GM12878 (cell line): ENCODE data around the gene RNF44. TPM values are rescaled to one million over a fixed set of nuclear protein-coding genes. Genes with fewer than 3 reads are reported as not detected.

Source experiments
- ATF2 ChIP-seq: IDR thresholded peaks from 2 replicates; pipeline ENCODE4 v1.6.1; 2012; ENCODE audit warnings: low read length, inconsistent platforms
- BCL3 ChIP-seq: IDR thresholded peaks from 2 replicates; pipeline ENCODE4 v1.6.1; 2011; ENCODE audit warnings: borderline replicate concordance, low read depth, mild to moderate bottlenecking, moderate library complexity, low read length; ENCODE audit not compliant: insufficient read depth, poor library complexity, severe bottlenecking
- CHD2 ChIP-seq: IDR thresholded peaks from 2 replicates; pipeline ENCODE4 v1.6.1; 2011; ENCODE audit warnings: low read depth, low read length, improper control_type of control experiment, borderline replicate concordance
- CUX1 ChIP-seq: IDR thresholded peaks from 2 replicates; pipeline ENCODE4 v1.6.1; 2012; ENCODE audit warnings: improper control_type of control experiment, low read depth, low read length; ENCODE audit not compliant: insufficient replicate concordance
- GABPA ChIP-seq: IDR thresholded peaks from 2 replicates; pipeline ENCODE4 v1.6.1; 2014; ENCODE audit warnings: antibody characterized with exemption, low read depth, mild to moderate bottlenecking, inconsistent platforms
- GATAD2B ChIP-seq: fragments of 450-650 bp; conservative IDR thresholded peaks from 2 replicates; pipeline ENCODE4 v1.6.1; 2017; ENCODE audit warnings: low read depth, mild to moderate bottlenecking, moderate library complexity
- HCFC1 ChIP-seq: fragments of 150-350 bp; IDR thresholded peaks from 2 replicates; pipeline ENCODE4 v1.6.1; 2014; ENCODE audit warnings: low read length
- HSF1 ChIP-seq: fragments of 150-350 bp; IDR thresholded peaks from 2 replicates; pipeline ENCODE4 v1.6.1; 2014; ENCODE audit warnings: mild to moderate bottlenecking, low read depth, low read length
- MTA3 ChIP-seq: IDR thresholded peaks from 2 replicates; pipeline ENCODE4 v1.6.1; 2012; ENCODE audit warnings: low read length, inconsistent platforms, borderline replicate concordance
- MXI1 ChIP-seq: fragments of 150-350 bp; IDR thresholded peaks from 2 replicates; pipeline ENCODE4 v1.6.1; 2011; ENCODE audit warnings: low read depth, mild to moderate bottlenecking, inconsistent platforms, low read length, improper control_type of control experiment
- PAX5 ChIP-seq: IDR thresholded peaks from 2 replicates; pipeline ENCODE4 v1.6.1; 2011; ENCODE audit warnings: low read depth, low read length, borderline replicate concordance
- POLR2A ChIP-seq: IDR thresholded peaks from 2 replicates; pipeline ENCODE4 v1.6.1; 2011; ENCODE audit warnings: low read depth, mild to moderate bottlenecking, low read length
- POLR2AphosphoS2 ChIP-seq: IDR thresholded peaks from 2 replicates; pipeline ENCODE4 v1.6.1; 2011; ENCODE audit warnings: low read depth, mild to moderate bottlenecking, low read length, improper control_type of control experiment, moderate library complexity
- RAD51 ChIP-seq: fragments of 450-650 bp; IDR thresholded peaks from 2 replicates; pipeline ENCODE4 v1.6.1; 2016; ENCODE audit warnings: moderate library complexity, mild to moderate bottlenecking, inconsistent platforms
- RBBP5 ChIP-seq: fragments of 200-600 bp; sonication (generic); conservative IDR thresholded peaks from 2 replicates; pipeline ENCODE4 v1.6.1; 2016
- RELB ChIP-seq: fragments of 450-650 bp; IDR thresholded peaks from 2 replicates; pipeline ENCODE4 v1.6.1; 2017; ENCODE audit warnings: low read depth, mild to moderate bottlenecking, moderate library complexity
- TCF3 ChIP-seq: IDR thresholded peaks from 2 replicates; pipeline ENCODE4 v1.6.1; 2012; ENCODE audit warnings: low read depth, mild to moderate bottlenecking, low read length, borderline replicate concordance; ENCODE audit not compliant: insufficient read depth
- WRNIP1 ChIP-seq: IDR thresholded peaks from 2 replicates; pipeline ENCODE4 v1.6.1; 2011; ENCODE audit warnings: low read depth, low read length, improper control_type of control experiment, borderline replicate concordance
- ZNF622 ChIP-seq: fragments of 450-650 bp; IDR thresholded peaks from 2 replicates; pipeline ENCODE4 v1.6.1; 2017; ENCODE audit warnings: mild to moderate bottlenecking, inconsistent platforms
- polyA plus RNA-seq, 11 experiments: library from polyadenylated mRNA; depleted of rRNA in 4 of 11; unstranded in 6 of 11; stranded (reverse) in 5 of 11; fragments of >200 nt; fragmentation: Nextera tagmentation in 4 of 11; fragmentation: Illumina TruSeq in 1 of 11; extraction: Ambion mirVana in 4 of 11; extraction: Trizol in 1 of 11; gene quantifications; 1 replicate in 1 of 11; 2 replicates in 10 of 11; pipeline versions ENCODE4 v1.2.1 to v1.2.3, GENCODE V29; 2011 to 2016; ENCODE audit warnings: inconsistent platforms in 2 of 11, missing spikeins in 2 of 11, low read depth in 1 of 11
- total RNA-seq, 4 experiments: library from RNA; depleted of rRNA in 3 of 4; stranded (reverse); fragments of >200 nt in 3 of 4; fragmentation: Illumina TruSeq in 1 of 4; extraction: Trizol in 1 of 4; gene quantifications; 2 replicates each; pipeline versions ENCODE4 v1.2.1 to v1.2.3, GENCODE V29; 2013 to 2021

Gene RNF44
- total and polyA plus RNA-seq, 10 of the 15 experiments (the other 5 are each of a cell fraction or from before 2014, with no cell fraction given), result 1.7 to 51.9 (median 7.9) TPM

- TF ChIP-seq MTA3, result no peak
- TF ChIP-seq MXI1, result peak; percentile 63
- peak; percentile 89 for TF ChIP-seq RAD51
- TF ChIP-seq RELB, result peak; percentile 8; the same call in 1 of the 2 replicates
- TF ChIP-seq POLR2AphosphoS2, result no peak
- no peak for TF ChIP-seq CUX1
- peak; percentile 82 for TF ChIP-seq CHD2
- no peak for TF ChIP-seq ZNF622
- no peak for TF ChIP-seq ATF2
- TF ChIP-seq PAX5, result peak; percentile 23; the same call in 1 of the 2 replicates
- TF ChIP-seq GATAD2B, result peak; percentile 26; the same call in 1 of the 2 replicates
- TF ChIP-seq BCL3, result peak; percentile 14
- no peak; the same call in 1 of the 2 replicates for TF ChIP-seq RBBP5
- no peak for TF ChIP-seq HCFC1
- peak; percentile 72 for TF ChIP-seq POLR2A
- TF ChIP-seq GABPA, result peak; percentile 67; the same call in 1 of the 2 replicates
- no peak for TF ChIP-seq WRNIP1
- 0 out of 2 replicates have a peak, but pooled peaks have one; percentile 42 for TF ChIP-seq TCF3
- no peak for TF ChIP-seq HSF1
Measured at GRCh38 chr5:176536902-176537553, at the start of gene RNF44 (continued).
